ENCODE data around the gene C6orf62.

Gene C6orf62

DNA sequence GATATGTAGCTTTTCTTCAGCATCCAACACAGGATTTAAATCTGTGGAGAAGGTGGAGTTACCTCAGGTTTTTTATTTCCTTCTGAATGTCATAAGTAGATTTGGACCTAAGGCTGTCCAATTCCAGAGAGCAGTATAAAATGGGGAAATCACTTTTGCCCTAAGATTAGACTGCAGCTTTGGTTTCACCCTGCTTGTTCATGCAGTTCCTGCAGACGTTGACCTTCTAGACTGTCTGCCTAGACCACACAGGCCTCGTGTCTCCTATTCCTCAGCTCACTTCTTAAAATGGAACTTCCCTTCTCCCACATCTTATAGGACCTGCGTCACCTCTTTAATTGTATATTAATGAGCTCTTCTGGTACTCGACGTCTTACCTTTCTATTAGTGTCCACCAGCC is 26.0 kb upstream of the C6orf62 start:
- H3K4me3 ChIP-seq (ENCODE audit: low read depth in 1 of 2, low read length in 1 of 2) = no peak overlapping the region
- no peaks in the 10 kb centered on the region for H3K36me3 ChIP-seq
- no peaks in the 10 kb centered on the region for H3K27me3 ChIP-seq
- TF ChIP-seq, protein P1, sequence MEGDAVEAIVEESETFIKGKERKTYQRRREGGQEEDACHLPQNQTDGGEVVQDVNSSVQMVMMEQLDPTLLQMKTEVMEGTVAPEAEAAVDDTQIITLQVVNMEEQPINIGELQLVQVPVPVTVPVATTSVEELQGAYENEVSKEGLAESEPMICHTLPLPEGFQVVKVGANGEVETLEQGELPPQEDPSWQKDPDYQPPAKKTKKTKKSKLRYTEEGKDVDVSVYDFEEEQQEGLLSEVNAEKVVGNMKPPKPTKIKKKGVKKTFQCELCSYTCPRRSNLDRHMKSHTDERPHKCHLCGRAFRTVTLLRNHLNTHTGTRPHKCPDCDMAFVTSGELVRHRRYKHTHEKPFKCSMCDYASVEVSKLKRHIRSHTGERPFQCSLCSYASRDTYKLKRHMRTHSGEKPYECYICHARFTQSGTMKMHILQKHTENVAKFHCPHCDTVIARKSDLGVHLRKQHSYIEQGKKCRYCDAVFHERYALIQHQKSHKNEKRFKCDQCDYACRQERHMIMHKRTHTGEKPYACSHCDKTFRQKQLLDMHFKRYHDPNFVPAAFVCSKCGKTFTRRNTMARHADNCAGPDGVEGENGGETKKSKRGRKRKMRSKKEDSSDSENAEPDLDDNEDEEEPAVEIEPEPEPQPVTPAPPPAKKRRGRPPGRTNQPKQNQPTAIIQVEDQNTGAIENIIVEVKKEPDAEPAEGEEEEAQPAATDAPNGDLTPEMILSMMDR (IDR thresholded peaks at IDR 0.05) = no peak
- H3K4me1 ChIP-seq (ENCODE audit: control insufficient read depth in 1 of 2, insufficient read depth in 1 of 2, low read depth in 1 of 2, low read length in 1 of 2) = peaks cover 10 to 11% of the 10 kb centered on the region in 2 experiments
- no peaks in the 10 kb centered on the region for H3K9me3 ChIP-seq
- H3K27ac ChIP-seq = no peak overlapping the region

DNA sequence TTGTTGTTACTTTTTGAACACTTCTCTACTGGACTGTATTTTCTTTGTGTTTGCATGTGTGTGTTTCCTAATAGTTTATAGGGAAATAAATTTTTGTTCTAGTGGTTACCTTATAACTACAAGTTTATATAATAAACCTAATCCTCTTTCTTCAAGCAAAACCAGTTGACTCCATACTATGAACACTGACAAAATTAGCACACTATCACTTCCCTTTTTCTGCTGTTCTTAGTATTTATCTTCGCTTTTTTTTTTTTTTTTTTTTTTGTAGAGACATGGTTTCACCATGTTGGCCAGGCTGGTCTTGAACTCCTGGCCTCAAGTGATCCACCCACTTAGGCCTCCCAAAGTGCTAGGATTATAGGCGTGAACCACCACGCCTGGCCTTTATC is 25.0 kb upstream of the C6orf62 start:
- H3K4me1 ChIP-seq (ENCODE audit: control insufficient read depth in 1 of 2, insufficient read depth in 1 of 2, low read depth in 1 of 2, low read length in 1 of 2) = peaks cover 2 to 3% of the 10 kb centered on the region in 2 experiments
- no peaks in the 10 kb centered on the region for H3K9me3 ChIP-seq
- no peaks in the 10 kb centered on the region for H3K36me3 ChIP-seq
- no peaks in the 10 kb centered on the region for H3K27me3 ChIP-seq
- TF ChIP-seq, protein P1 (IDR thresholded peaks at IDR 0.05) = no peak
- no peak overlapping the region for H3K27ac ChIP-seq
- no peak overlapping the region for H3K4me3 ChIP-seq (ENCODE audit: low read depth in 1 of 2, low read length in 1 of 2)

DNA sequence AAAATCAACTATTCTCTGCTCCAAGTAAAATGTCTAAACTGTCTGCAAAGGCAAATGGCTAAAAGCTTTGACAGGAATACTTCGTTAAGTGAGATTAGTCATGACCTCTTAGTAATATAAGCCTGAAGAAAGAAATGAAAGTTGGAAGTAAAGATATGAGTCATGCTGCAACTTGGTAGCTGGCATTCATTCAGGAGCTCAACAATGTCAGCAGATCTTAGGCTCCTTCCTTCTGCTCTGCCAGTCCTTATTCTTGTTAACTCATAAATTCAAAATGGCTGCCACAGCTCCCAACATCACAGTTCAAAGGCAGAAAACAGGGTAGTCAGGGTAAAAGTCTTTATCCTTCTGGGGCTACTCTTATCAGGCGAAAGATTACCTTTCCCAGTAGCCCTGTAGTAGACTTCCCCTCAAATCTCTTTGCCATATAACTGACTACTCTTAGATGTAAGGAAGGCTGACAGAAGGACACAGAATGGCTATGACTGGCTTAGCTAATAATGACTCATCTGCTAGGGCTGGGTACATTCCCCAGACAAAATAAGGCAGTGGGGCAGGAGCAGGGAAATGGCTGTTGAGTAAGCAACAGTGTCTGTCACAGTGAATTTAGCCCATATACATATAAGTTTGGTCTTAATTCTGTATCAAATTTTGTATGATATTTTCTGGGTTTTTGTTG is 24.4 kb upstream of the C6orf62 start:
- no peaks in the 10 kb centered on the region for H3K4me1 ChIP-seq (ENCODE audit: control insufficient read depth in 1 of 2, insufficient read depth in 1 of 2, low read depth in 1 of 2, low read length in 1 of 2)
- TF ChIP-seq, protein P1 (IDR thresholded peaks at IDR 0.05) = no peak
- H3K36me3 ChIP-seq = no peaks in the 10 kb centered on the region
- H3K27ac ChIP-seq = no peak overlapping the region
- H3K27me3 ChIP-seq = no peaks in the 10 kb centered on the region
- no peak overlapping the region for H3K4me3 ChIP-seq (ENCODE audit: low read depth in 1 of 2, low read length in 1 of 2)
- H3K9me3 ChIP-seq = no peaks in the 10 kb centered on the region

DNA sequence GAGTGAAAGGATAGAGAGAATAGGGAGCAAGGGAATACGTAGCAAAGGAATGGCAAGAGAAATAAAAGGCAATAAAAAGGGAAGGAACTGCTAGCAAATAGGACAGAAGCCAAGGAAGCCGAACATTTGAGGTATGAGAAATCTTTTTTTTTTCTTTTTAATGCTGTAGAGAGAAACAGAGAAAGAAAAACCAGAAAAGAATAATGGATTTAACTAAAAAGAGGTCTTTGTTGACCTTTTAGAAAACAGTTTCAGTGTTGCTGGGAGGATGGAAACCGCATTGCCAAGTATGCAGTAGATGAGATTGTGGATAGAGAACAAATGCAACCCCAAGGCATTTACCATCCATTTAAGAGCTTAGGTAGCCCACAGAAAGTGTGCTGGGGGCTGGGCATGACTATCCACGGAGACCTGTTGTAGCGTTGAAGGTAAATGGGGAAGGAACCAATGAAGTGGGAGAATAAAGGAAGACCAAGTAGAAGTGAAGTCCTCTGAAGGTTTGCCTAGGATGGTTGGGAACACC is 23.3 kb upstream of the C6orf62 start:
- H3K27ac ChIP-seq = no peak overlapping the region
- no peaks in the 10 kb centered on the region for H3K4me1 ChIP-seq (ENCODE audit: control insufficient read depth in 1 of 2, insufficient read depth in 1 of 2, low read depth in 1 of 2, low read length in 1 of 2)
- TF ChIP-seq, protein P1 (IDR thresholded peaks at IDR 0.05) = no peak
- no peaks in the 10 kb centered on the region for H3K36me3 ChIP-seq
- H3K4me3 ChIP-seq (ENCODE audit: low read depth in 1 of 2, low read length in 1 of 2) = no peak overlapping the region
- H3K9me3 ChIP-seq = no peaks in the 10 kb centered on the region
- no peaks in the 10 kb centered on the region for H3K27me3 ChIP-seq

DNA sequence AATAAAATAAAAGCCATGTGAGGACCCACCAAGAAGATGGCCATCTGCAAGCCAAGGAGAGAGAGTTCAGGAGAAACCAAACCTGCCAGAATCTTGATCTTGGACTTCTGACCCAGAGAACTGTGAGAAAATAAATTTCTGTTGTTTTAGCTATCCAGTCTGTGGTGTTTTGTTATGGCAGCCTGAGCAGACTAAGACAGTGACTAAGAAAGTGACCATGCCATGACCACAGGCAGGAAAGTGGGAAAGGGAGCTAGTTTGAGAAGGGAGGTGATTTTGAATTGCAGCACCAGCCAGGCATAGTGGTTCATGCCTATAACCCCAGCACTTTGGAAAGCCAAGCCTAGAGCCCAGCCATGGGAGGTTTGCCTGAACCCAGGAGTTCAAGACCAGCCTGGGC is 21.9 kb upstream of the C6orf62 start:
- TF ChIP-seq, protein P1 (IDR thresholded peaks at IDR 0.05) = no peak
- Histone ChIP-seq H3K27ac (no peak overlapping the region), H3K9me3 (no peaks in the 10 kb centered on the region), H3K4me3 (ENCODE audit: low read depth in 1 of 2, low read length in 1 of 2) (no peak overlapping the region), H3K27me3 (no peaks in the 10 kb centered on the region), H3K36me3 (no peaks in the 10 kb centered on the region), H3K4me1 (ENCODE audit: control insufficient read depth in 1 of 2, insufficient read depth in 1 of 2, low read depth in 1 of 2, low read length in 1 of 2) (no peaks in the 10 kb centered on the region)
